ENCODE measurements around the gene KCNIP4. TPM values are rescaled to one million over a fixed set of nuclear protein-coding genes. Genes with fewer than 3 reads are reported as not detected.

KCNIP4 gene
- total RNA-seq, 4 donors from 2014 or later: 0.19 TPM; not detected in 3

- H3K27ac ChIP-seq: no peak overlapping the region
- DNase-seq: no peak
- no peak for TF ChIP-seq CTCF (IDR thresholded peaks at IDR 0.05)
- no peak for TF ChIP-seq POLR2A (IDR thresholded peaks at IDR 0.05)
- 57 to 71% methylated on average over 2 of the region's 2 CpGs for WGBS, 2 donors
- no peak overlapping the region for H3K4me3 ChIP-seq
- no peaks in the 10 kb centered on the region for H3K27me3 ChIP-seq
- no peaks in the 10 kb centered on the region for H3K36me3 ChIP-seq
- intact Hi-C loops (cut with DNase I): no loop called here
- no peaks in the 10 kb centered on the region for H3K4me1 ChIP-seq
- H3K9me3 ChIP-seq: no peaks in the 10 kb centered on the region
These were observed 212.7 kb downstream of the KCNIP4 start for GRCh38 chr4:21735866-21736265.

GRCh38 chr4:21733894-21734630 lies 214.5 kb downstream of the KCNIP4 start:
- 38 to 51% methylated on average over 3 of the region's 3 CpGs for WGBS, 2 donors
- Histone ChIP-seq H3K9me3 (no peaks in the 10 kb centered on the region), H3K4me1 (no peaks in the 10 kb centered on the region), H3K27me3 (no peaks in the 10 kb centered on the region), H3K36me3 (no peaks in the 10 kb centered on the region), H3K4me3 (no peak overlapping the region), H3K27ac (no peak overlapping the region)
- no peak for TF ChIP-seq CTCF (IDR thresholded peaks at IDR 0.05)
- TF ChIP-seq POLR2A (IDR thresholded peaks at IDR 0.05): no peak
- intact Hi-C loops (cut with DNase I): no loop called here
- DNase-seq: no peak

- no peak for TF ChIP-seq CTCF (IDR thresholded peaks at IDR 0.05)
- no peak for TF ChIP-seq POLR2A (IDR thresholded peaks at IDR 0.05)
- no peak for DNase-seq
- no peak overlapping the region for H3K4me3 ChIP-seq
- intact Hi-C loops (cut with DNase I): no loop called here
- H3K36me3 ChIP-seq: no peaks in the 10 kb centered on the region
- no peak overlapping the region for H3K27ac ChIP-seq
- 67 to 80% methylated on average over 2 of the region's 2 CpGs for WGBS, 2 donors
- no peaks in the 10 kb centered on the region for H3K27me3 ChIP-seq
- H3K9me3 ChIP-seq: no peaks in the 10 kb centered on the region
- H3K4me1 ChIP-seq: no peaks in the 10 kb centered on the region
These were observed 220.3 kb downstream of the KCNIP4 start for GRCh38 chr4:21728304-21728703.

- no peaks in the 10 kb centered on the region for H3K4me1 ChIP-seq
- 40 to 67% methylated on average over 5 of the region's 5 CpGs for WGBS, 2 donors
- no peaks in the 10 kb centered on the region for H3K9me3 ChIP-seq
- DNase-seq: no peak
- no peaks in the 10 kb centered on the region for H3K27me3 ChIP-seq
- H3K27ac ChIP-seq: no peak overlapping the region
- H3K36me3 ChIP-seq: no peaks in the 10 kb centered on the region
- TF ChIP-seq POLR2A (IDR thresholded peaks at IDR 0.05): no peak
- no peak overlapping the region for H3K4me3 ChIP-seq
- intact Hi-C loops (cut with DNase I): no loop called here
These were observed 222.2 kb downstream of the KCNIP4 start for GRCh38 chr4:21726255-21726815.

- no peaks in the 10 kb centered on the region for H3K27me3 ChIP-seq
These were observed 226.3 kb downstream of the KCNIP4 start for GRCh38 chr4:21722157-21722839.

More at GRCh38 chr4:21722157-21722839, 226.3 kb downstream of the KCNIP4 start:
- Histone ChIP-seq H3K9me3 (no peaks in the 10 kb centered on the region), H3K4me1 (no peaks in the 10 kb centered on the region), H3K27ac (no peak overlapping the region), H3K4me3 (no peak overlapping the region), H3K36me3 (no peaks in the 10 kb centered on the region)
- intact Hi-C loops (cut with DNase I): no loop called here
- DNase-seq: no peak
- 39 to 60% methylated on average over 6 of the region's 6 CpGs for WGBS, 2 donors
- no peak for TF ChIP-seq CTCF (IDR thresholded peaks at IDR 0.05)
- TF ChIP-seq POLR2A (IDR thresholded peaks at IDR 0.05): no peak
